HG03460 (cell line): Measurements from ENCODE around the gene GRWD1.

Source experiments
- ATAC-seq: cut with Tn5 transposase; IDR thresholded peaks from one replicate; pipeline ENCODE4 v1.9.1; 2021; ENCODE audit not compliant: unreplicated experiment

GRWD1 gene

GRCh38 chr19:48455171-48455907 lies 9.6 kb downstream of the GRWD1 start, which contains the start of gene KCNJ14:
TSS of gene KCNJ14 (plus strand) at chr19:48455574. CDS start at chr19:48461725, 6,151 bp downstream.
- ATAC-seq: no peak

- no peak for ATAC-seq
Observed at GRCh38 chr19:48455908-48456562, 10.3 kb downstream of the GRWD1 start.

- no peak for ATAC-seq
Observed at GRCh38 chr19:48456864-48457263, 11.1 kb downstream of the GRWD1 start.

- ATAC-seq: no peak
Observed at GRCh38 chr19:48458016-48458415, 12.2 kb downstream of the GRWD1 start.

GRCh38 chr19:48461651-48461981 lies 15.8 kb downstream of the GRWD1 start:
- ATAC-seq: no peak

GRCh38 chr19:48461982-48462655 lies 16.3 kb downstream of the GRWD1 start:
- ATAC-seq: no peak

GRCh38 chr19:48465215-48465614 lies 19.4 kb downstream of the GRWD1 start:
- no peak for ATAC-seq

GRCh38 chr19:48466561-48467325 lies 21.0 kb downstream of the GRWD1 start:
- no peak for ATAC-seq

- ATAC-seq: peak; percentile 87
Observed at GRCh38 chr19:48468772-48469288, 23.0 kb downstream of the GRWD1 start.

GRCh38 chr19:48469289-48469881 lies 23.6 kb downstream of the GRWD1 start, which contains the start of gene CYTH2:
TSS of gene CYTH2 (plus strand) at chr19:48469369. CDS start at chr19:48469508, 139 bp downstream.
- peak; percentile 6 for ATAC-seq

- ATAC-seq: no peak
Observed at GRCh38 chr19:48469934-48470680, 24.3 kb downstream of the GRWD1 start.

GRCh38 chr19:48470856-48471255 lies 25.1 kb downstream of the GRWD1 start:
- no peak for ATAC-seq

- no peak for ATAC-seq
Observed at GRCh38 chr19:48471836-48472235, 26.1 kb downstream of the GRWD1 start.

- ATAC-seq: no peak
Observed at GRCh38 chr19:48473161-48473966, 27.6 kb downstream of the GRWD1 start.

- no peak for ATAC-seq
Observed at GRCh38 chr19:48474084-48474592, 28.4 kb downstream of the GRWD1 start.

- ATAC-seq: no peak
Observed at GRCh38 chr19:48475369-48476068, 29.7 kb downstream of the GRWD1 start.

GRCh38 chr19:48476176-48476575 lies 30.4 kb downstream of the GRWD1 start:
- no peak for ATAC-seq

GRCh38 chr19:48477067-48477685 lies 31.4 kb downstream of the GRWD1 start:
- ATAC-seq: no peak
